Epithelial cell of esophagus (primary cell): ENCODE data around the gene LARP4B.

Experiments used
- DNase-seq: peaks from one replicate; pipeline ENCODE4 v3.0.0; 2010; ENCODE audit warnings: low read depth
- H3K4me3 ChIP-seq: 2 replicates; pipeline ENCODE4 v1.5.1; 2011; ENCODE audit warnings: mild to moderate bottlenecking, low read length, control low read depth
- CTCF ChIP-seq: IDR thresholded peaks from 2 replicates; pipeline ENCODE4 v1.5.1; 2011; ENCODE audit warnings: low read depth, mild to moderate bottlenecking, low read length, control low read depth, inconsistent platforms; ENCODE audit not compliant: insufficient read depth; ENCODE audit errors: missing control alignments

Gene LARP4B

GRCh38 chr10:931326-932318 is at the start of gene LARP4B:
Gene LARP4B, minus strand, starts transcription at chr10:931705. Its CDS starts 45,984 bp downstream, at chr10:885721.
- no peak for TF ChIP-seq CTCF
- peak within 1 kb of the TSS; percentile 83 for H3K4me3 ChIP-seq
- peak; percentile 99 for DNase-seq

- H3K4me3 ChIP-seq = no peak overlapping the region
- TF ChIP-seq CTCF = no peak
- DNase-seq = no peak
Observed at GRCh38 chr10:980468-981093, 49.1 kb upstream of the LARP4B start.

GRCh38 chr10:978826-979421 is 47.4 kb upstream of the LARP4B start:
- H3K4me3 ChIP-seq = no peak overlapping the region
- TF ChIP-seq CTCF = no peak
- DNase-seq = no peak

- H3K4me3 ChIP-seq = no peak overlapping the region
- DNase-seq = no peak
- no peak for TF ChIP-seq CTCF
Observed at GRCh38 chr10:976316-976715, 44.8 kb upstream of the LARP4B start.

- TF ChIP-seq CTCF = no peak
- no peak for DNase-seq
- no peak overlapping the region for H3K4me3 ChIP-seq
Observed at GRCh38 chr10:974785-975074, 43.2 kb upstream of the LARP4B start.

GRCh38 chr10:974038-974784 is 42.7 kb upstream of the LARP4B start:
- no peak for DNase-seq
- no peak overlapping the region for H3K4me3 ChIP-seq
- TF ChIP-seq CTCF = no peak
